K562 (cell line): ENCODE measurements around the gene CNTN2. TPM values are rescaled to one million over a fixed set of nuclear protein-coding genes. Genes with fewer than 3 reads are reported as not detected.

Experiments used
- ATAC-seq: fragments of 200-7000 bp; cut with Tn5 transposase; 3 replicates; pipeline ENCODE4 v1.9.1; 2020; ENCODE audit warnings: moderate library complexity
- BruUV-seq: library from RNA; stranded (reverse); fragments of 400-500 nt; replicated peaks from 2 replicates; lab custom pipeline; 2021; lab: Mats Ljungman, UMichigan
- CTCF ChIA-PET: fragments of 300-600 bp; formaldehyde crosslinking; extraction: SDS; loops from one replicate; lab custom pipeline; 2021; ENCODE audit warnings: low intra/inter-chr PET ratio; lab: Yijun Ruan, JAX
- POLR2A ChIA-PET: fragments of 300-600, 350-650 bp; sonication (Branson Sonifier 250); formaldehyde crosslinking; extraction: SDS; loops from one replicate; lab custom pipeline; 2021; ENCODE audit warnings: antibody characterized with exemption, inconsistent platforms; lab: Yijun Ruan, JAX
- DNase-seq, 4 experiments: peaks; one replicate each; pipeline versions ENCODE4 v3.0.0 to v3.0.0-alpha.2; 2011 to 2018; ENCODE audit warnings: low spot score in 3 of 4, mixed read lengths in 3 of 4; ENCODE audit errors: extremely low read depth in 1 of 4
- FAIRE-seq: peaks from 2 replicates; lab custom pipeline; 2011; peaks lifted over from hg19 to GRCh38; lab: Jason Lieb, UNC
- H2AFZ ChIP-seq: 2 replicates; pipeline ENCODE4 v1.6.0; 2011; ENCODE audit warnings: low read depth, low read length, control low read depth, inconsistent platforms
- H3K27ac ChIP-seq: fragments of 200-600 bp; 3 replicates; pipeline ENCODE4 v1.8.0; 2011; ENCODE audit warnings: low read depth, mild to moderate bottlenecking, control low read depth, inconsistent platforms, low read length, moderate library complexity, mixed read lengths; ENCODE audit errors: extremely low read depth
- H3K27me3 ChIP-seq, 2 experiments: fragments of 300-600 bp in 1 of 2; 2 replicates in 1 of 2; 3 replicates in 1 of 2; pipeline versions ENCODE4 v1.6.0 to v1.8.0; 2011; ENCODE audit warnings: inconsistent platforms in 2 of 2, low read length in 2 of 2, mild to moderate bottlenecking in 1 of 2, mixed read lengths in 1 of 2, moderate library complexity in 1 of 2; ENCODE audit not compliant: control insufficient read depth in 2 of 2, insufficient read depth in 2 of 2
- H3K36me3 ChIP-seq: fragments of 300-600 bp; 3 replicates; pipeline ENCODE4 v1.8.0; 2011; ENCODE audit warnings: mild to moderate bottlenecking, low read length, inconsistent platforms; ENCODE audit not compliant: control insufficient read depth, insufficient read depth
- H3K4me1 ChIP-seq, 2 experiments: fragments of 200-600 bp in 1 of 2; replicated peaks in 1 of 2; 2 replicates in 1 of 2; 3 replicates in 1 of 2; pipeline versions ENCODE4 v1.5.1 to v1.8.0; 2011; ENCODE audit warnings: inconsistent platforms in 2 of 2, low read length in 2 of 2, mild to moderate bottlenecking in 1 of 2, mixed read lengths in 1 of 2, moderate library complexity in 1 of 2; ENCODE audit not compliant: control insufficient read depth in 2 of 2, insufficient read depth in 2 of 2
- H3K4me2 ChIP-seq: 2 replicates; pipeline ENCODE4 v1.6.1; 2011; ENCODE audit warnings: low read length, control low read depth, inconsistent platforms, mixed read lengths; ENCODE audit not compliant: insufficient read depth
- H3K4me3 ChIP-seq: fragments of 200-600 bp; sonication (generic), shearing (Covaris generic); 2 replicates; pipeline ENCODE4 v1.5.1; 2016; ENCODE audit warnings: control low read depth, inconsistent platforms
- H3K79me2 ChIP-seq: fragments of 200-600 bp; 3 replicates; pipeline ENCODE4 v1.8.0; 2011; ENCODE audit warnings: low read length, inconsistent platforms; ENCODE audit not compliant: control insufficient read depth, insufficient read depth
- H3K9ac ChIP-seq, 2 experiments: 2 replicates each; pipeline versions ENCODE4 v1.6.0 to v1.6.1; 2011; ENCODE audit warnings: low read depth in 2 of 2, low read length in 2 of 2, control low read depth in 1 of 2, inconsistent platforms in 1 of 2, mild to moderate bottlenecking in 1 of 2, mixed read lengths in 1 of 2; ENCODE audit not compliant: insufficient read depth in 1 of 2
- H3K9me1 ChIP-seq: one replicate; pipeline ENCODE4 v1.6.0; 2011; ENCODE audit warnings: inconsistent platforms, mild to moderate bottlenecking, low read length, moderate library complexity; ENCODE audit not compliant: control insufficient read depth, insufficient read depth
- H3K9me3 ChIP-seq: replicated peaks from 2 replicates; pipeline ENCODE4 v1.5.1; 2011; ENCODE audit warnings: low read depth, low read length, inconsistent platforms; ENCODE audit not compliant: control insufficient read depth, insufficient read depth
- H4K20me1 ChIP-seq: replicated peaks from 2 replicates; pipeline ENCODE4 v1.6.1; 2011; ENCODE audit warnings: low read length, inconsistent platforms, mixed read lengths; ENCODE audit not compliant: control insufficient read depth, insufficient read depth
- CLOCK ChIP-seq: fragments of 250-450 bp; sonication (Bioruptor Pico); IDR thresholded peaks from 2 replicates; pipeline ENCODE4 v1.4.0; 2020; ENCODE audit warnings: mild to moderate bottlenecking, moderate library complexity, borderline replicate concordance
- EP400 ChIP-seq: fragments of 450-650 bp; IDR thresholded peaks from 2 replicates; pipeline ENCODE4 v1.6.1; 2017; ENCODE audit warnings: antibody characterized with exemption, mild to moderate bottlenecking, moderate library complexity
- NFATC3 ChIP-seq: fragments of 450-650 bp; IDR thresholded peaks from 2 replicates; pipeline ENCODE4 v1.6.1; 2017; ENCODE audit warnings: mild to moderate bottlenecking
- NONO ChIP-seq, 2 experiments: fragments of 200-400 bp in 1 of 2; fragments of 450-650 bp in 1 of 2; formaldehyde crosslinking in 1 of 2; IDR thresholded peaks; 2 replicates each; pipeline ENCODE4 v1.6.1; 2017; ENCODE audit warnings: low read depth in 2 of 2, mild to moderate bottlenecking in 2 of 2, moderate library complexity in 2 of 2, low read length in 1 of 2
- NR2C2 ChIP-seq, 2 experiments: fragments of 200-800 bp in 1 of 2; sonication (Bioruptor generic) in 1 of 2; sonication (generic) in 1 of 2; formaldehyde crosslinking in 1 of 2; IDR thresholded peaks; 2 replicates each; pipeline versions ENCODE4 v1.6.1 to v1.8.0; 2016 to 2022; ENCODE audit warnings: mild to moderate bottlenecking in 1 of 2, missing compliant biosample characterization in 1 of 2, missing genetic modification characterization in 1 of 2, missing genetic modification reagents in 1 of 2
- POU5F1 ChIP-seq: fragments of 150-350 bp; IDR thresholded peaks from 2 replicates; pipeline ENCODE4 v1.6.1; 2014; ENCODE audit warnings: borderline replicate concordance, low read length, low read depth, mild to moderate bottlenecking; ENCODE audit not compliant: partially characterized antibody
- RHOXF2B ChIP-seq: fragments of 250-450 bp; sonication (Bioruptor Pico); conservative IDR thresholded peaks from 2 replicates; pipeline ENCODE4 v1.5.1; 2021
- SMAD4 ChIP-seq: fragments of 250-450 bp; sonication (Bioruptor Pico); conservative IDR thresholded peaks from 2 replicates; pipeline ENCODE4 v1.8.0; 2021; ENCODE audit warnings: inconsistent platforms, mild to moderate bottlenecking, moderate library complexity
- whole genome bisulfite sequencing: fragments of 100-300 bp; shearing (Covaris generic); methylation state at CpG from one replicate; pipeline ENCODE4 v1.1.6; 2016; ENCODE audit warnings: low coverage, mixed read lengths; ENCODE audit not compliant: insufficient coverage; ENCODE audit errors: missing lambda C conversion rate; 5-methylcytosine and 5-hydroxymethylcytosine counted together
- in situ Hi-C: fragments of 300-500 bp; cut with MboI; formaldehyde crosslinking; loops from 4 replicates; pipeline ENCODE4 v1.15.0; 2018; ENCODE audit warnings: inconsistent platforms, mixed read lengths
- intact Hi-C: fragments of 100-400 bp; cut with micrococcal nuclease; formaldehyde crosslinking; loops from 2 replicates; pipeline ENCODE4 v1.14.2; 2022
- polyA plus RNA-seq, 8 experiments: library from polyadenylated mRNA; depleted of rRNA in 4 of 8; stranded (reverse) in 5 of 8; unstranded in 3 of 8; fragments of >200 nt; fragmentation: Nextera tagmentation in 2 of 8; fragmentation: Illumina TruSeq in 1 of 8; extraction: Ambion mirVana in 2 of 8; extraction: Trizol in 1 of 8; gene quantifications; 2 replicates each; pipeline versions ENCODE4 v1.2.1 to v1.2.3, GENCODE V29; 2011 to 2014; ENCODE audit warnings: inconsistent platforms in 1 of 8, missing spikeins in 1 of 8
- total RNA-seq, 7 experiments: library from RNA; depleted of rRNA in 6 of 7; stranded (reverse); fragments of >200 nt in 6 of 7; fragmentation: Illumina TruSeq in 2 of 7; extraction: Trizol in 2 of 7; gene quantifications; 2 replicates each; pipeline versions ENCODE4 v1.2.1 to v1.2.3, GENCODE V29; 2011 to 2021; ENCODE audit warnings: low replicate concordance in 1 of 7
- TF ChIP-seq, protein P1 (sequence below), 2 experiments: fragments of 450-650 bp; IDR thresholded peaks; 2 replicates each; pipeline ENCODE4 v1.6.1; 2018; ENCODE audit warnings: mild to moderate bottlenecking in 2 of 2, low read depth in 1 of 2; ENCODE audit not compliant: partially characterized antibody in 2 of 2
- TF ChIP-seq, protein P2 (sequence below): sonication (generic); formaldehyde crosslinking; IDR thresholded peaks from 2 replicates; pipeline ENCODE4 v1.8.1; 2022; ENCODE audit warnings: missing genetic modification reagents

CNTN2 gene
- total and polyA plus RNA-seq, 9 of the 15 experiments (the other 6 are each of a cell fraction or from before 2014, with no cell fraction given), result not detected

- TF ChIP-seq, protein P1, sequence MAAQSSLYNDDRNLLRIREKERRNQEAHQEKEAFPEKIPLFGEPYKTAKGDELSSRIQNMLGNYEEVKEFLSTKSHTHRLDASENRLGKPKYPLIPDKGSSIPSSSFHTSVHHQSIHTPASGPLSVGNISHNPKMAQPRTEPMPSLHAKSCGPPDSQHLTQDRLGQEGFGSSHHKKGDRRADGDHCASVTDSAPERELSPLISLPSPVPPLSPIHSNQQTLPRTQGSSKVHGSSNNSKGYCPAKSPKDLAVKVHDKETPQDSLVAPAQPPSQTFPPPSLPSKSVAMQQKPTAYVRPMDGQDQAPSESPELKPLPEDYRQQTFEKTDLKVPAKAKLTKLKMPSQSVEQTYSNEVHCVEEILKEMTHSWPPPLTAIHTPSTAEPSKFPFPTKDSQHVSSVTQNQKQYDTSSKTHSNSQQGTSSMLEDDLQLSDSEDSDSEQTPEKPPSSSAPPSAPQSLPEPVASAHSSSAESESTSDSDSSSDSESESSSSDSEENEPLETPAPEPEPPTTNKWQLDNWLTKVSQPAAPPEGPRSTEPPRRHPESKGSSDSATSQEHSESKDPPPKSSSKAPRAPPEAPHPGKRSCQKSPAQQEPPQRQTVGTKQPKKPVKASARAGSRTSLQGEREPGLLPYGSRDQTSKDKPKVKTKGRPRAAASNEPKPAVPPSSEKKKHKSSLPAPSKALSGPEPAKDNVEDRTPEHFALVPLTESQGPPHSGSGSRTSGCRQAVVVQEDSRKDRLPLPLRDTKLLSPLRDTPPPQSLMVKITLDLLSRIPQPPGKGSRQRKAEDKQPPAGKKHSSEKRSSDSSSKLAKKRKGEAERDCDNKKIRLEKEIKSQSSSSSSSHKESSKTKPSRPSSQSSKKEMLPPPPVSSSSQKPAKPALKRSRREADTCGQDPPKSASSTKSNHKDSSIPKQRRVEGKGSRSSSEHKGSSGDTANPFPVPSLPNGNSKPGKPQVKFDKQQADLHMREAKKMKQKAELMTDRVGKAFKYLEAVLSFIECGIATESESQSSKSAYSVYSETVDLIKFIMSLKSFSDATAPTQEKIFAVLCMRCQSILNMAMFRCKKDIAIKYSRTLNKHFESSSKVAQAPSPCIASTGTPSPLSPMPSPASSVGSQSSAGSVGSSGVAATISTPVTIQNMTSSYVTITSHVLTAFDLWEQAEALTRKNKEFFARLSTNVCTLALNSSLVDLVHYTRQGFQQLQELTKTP (IDR thresholded peaks at IDR 0.05; ENCODE audit: low read depth in 1 of 2, partially characterized antibody in 2 of 2), result no peak
- TF ChIP-seq NR2C2 (CRISPR knock-in tag; IDR thresholded peaks at IDR 0.05), result no peak
- TF ChIP-seq NR2C2 (tag; IDR thresholded peaks at IDR 0.05), result no peak
- TF ChIP-seq RHOXF2B (CRISPR knock-in tag), result no peak
- TF ChIP-seq SMAD4 (CRISPR knock-in tag), result no peak
Measured at GRCh38 chr1:205044741-205045140, 1.7 kb downstream of the CNTN2 start (continued).

DNA sequence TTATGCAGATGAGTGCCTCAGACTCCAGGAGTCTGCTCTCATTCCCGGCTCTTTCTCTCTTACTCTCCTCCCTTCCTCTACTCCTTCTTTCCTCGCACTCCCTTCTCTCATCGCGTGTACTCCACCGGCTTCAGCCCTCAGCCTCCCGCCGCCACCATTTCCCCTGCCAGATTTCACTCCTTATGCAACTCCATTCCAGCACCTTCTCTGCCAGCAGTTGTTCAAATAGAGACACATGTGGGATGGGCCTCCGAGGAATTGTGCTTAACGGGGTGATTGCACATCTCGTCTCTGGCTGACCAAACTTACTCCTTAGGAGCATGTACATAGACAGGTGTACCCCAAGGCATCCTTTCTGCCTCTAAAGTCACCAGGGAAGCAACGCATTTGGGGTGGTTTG is 2.1 kb downstream of the CNTN2 start:
- POLR2A ChIA-PET, result no interaction called here
- peaks cover 0 to 8% of the 10 kb centered on the region in 2 experiments; a peak in 1 of 5 replicates for H3K4me1 ChIP-seq
- peaks cover 51 to 91% of the 10 kb centered on the region in 2 experiments; a peak in 4 of 5 replicates for H3K27me3 ChIP-seq
- no peaks in the 10 kb centered on the region for H3K79me2 ChIP-seq
- no peak overlapping the region for H3K4me2 ChIP-seq
- 0% methylated on average over 11 of the region's 11 CpGs for WGBS
- H3K9me1 ChIP-seq, result no peaks in the 10 kb centered on the region
- CTCF ChIA-PET, result no interaction called here
- in situ Hi-C loops (no loop called here), intact Hi-C loops (no loop called here)
- no peaks in the 10 kb centered on the region for H3K36me3 ChIP-seq
- H3K27ac ChIP-seq, result no peak overlapping the region
- no peak for ATAC-seq
- H3K9me3 ChIP-seq, result no peaks in the 10 kb centered on the region
- FAIRE-seq, result no peak
- no peak overlapping the region for H3K9ac ChIP-seq
- peaks cover 27% of the 10 kb centered on the region; the same call in 1 of the 2 replicates for H4K20me1 ChIP-seq
- no peak overlapping the region for H2AFZ ChIP-seq
- DNase-seq, result no peak
- no peak overlapping the region for H3K4me3 ChIP-seq
- BruUV-seq, result no TSS peak
- TF ChIP-seq NFATC3 (no peak), CLOCK (CRISPR knock-in tag) (no peak), EP400 (no peak), NONO (IDR thresholded peaks at IDR 0.05; ENCODE audit: low read depth in 2 of 2, low read length in 1 of 2) (no peak), POU5F1 (no peak)
- TF ChIP-seq, protein P2, sequence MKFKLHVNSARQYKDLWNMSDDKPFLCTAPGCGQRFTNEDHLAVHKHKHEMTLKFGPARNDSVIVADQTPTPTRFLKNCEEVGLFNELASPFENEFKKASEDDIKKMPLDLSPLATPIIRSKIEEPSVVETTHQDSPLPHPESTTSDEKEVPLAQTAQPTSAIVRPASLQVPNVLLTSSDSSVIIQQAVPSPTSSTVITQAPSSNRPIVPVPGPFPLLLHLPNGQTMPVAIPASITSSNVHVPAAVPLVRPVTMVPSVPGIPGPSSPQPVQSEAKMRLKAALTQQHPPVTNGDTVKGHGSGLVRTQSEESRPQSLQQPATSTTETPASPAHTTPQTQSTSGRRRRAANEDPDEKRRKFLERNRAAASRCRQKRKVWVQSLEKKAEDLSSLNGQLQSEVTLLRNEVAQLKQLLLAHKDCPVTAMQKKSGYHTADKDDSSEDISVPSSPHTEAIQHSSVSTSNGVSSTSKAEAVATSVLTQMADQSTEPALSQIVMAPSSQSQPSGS, result no peak
